MG63 (cell line): Measurements from ENCODE around the gene AMBN. TPM values are rescaled to one million over a fixed set of nuclear protein-coding genes. Genes with fewer than 3 reads are reported as not detected.

Experiments
- DNase-seq: peaks from one replicate; pipeline ENCODE4 v3.0.0-alpha.2; 2020
- H3K27me3 ChIP-seq: fragments of 250-450 bp; sonication (Bioruptor Pico); 2 replicates; pipeline ENCODE4 v1.5.1; 2020; ENCODE audit warnings: mild to moderate bottlenecking, moderate library complexity
- H3K36me3 ChIP-seq: fragments of 250-450 bp; sonication (Bioruptor Pico); 2 replicates; pipeline ENCODE4 v1.5.1; 2020; ENCODE audit warnings: mild to moderate bottlenecking, moderate library complexity
- H3K4me3 ChIP-seq: fragments of 250-450 bp; sonication (Bioruptor Pico); 2 replicates; pipeline ENCODE4 v1.5.1; 2020; ENCODE audit warnings: mild to moderate bottlenecking, moderate library complexity
- H3K9me3 ChIP-seq: fragments of 250-450 bp; sonication (Bioruptor Pico); 2 replicates; pipeline ENCODE4 v1.5.1; 2020; ENCODE audit warnings: mild to moderate bottlenecking, moderate library complexity
- total RNA-seq: library from RNA; depleted of rRNA; stranded (reverse); fragments of >200 nt; shearing (Covaris generic); gene quantifications from 2 replicates; pipeline ENCODE4 v1.2.3, GENCODE V29; 2014; ENCODE audit warnings: low replicate concordance

Gene AMBN
- total RNA-seq, 1 experiment from 2014 or later = not detected

- H3K36me3 ChIP-seq = no peaks in the 10 kb centered on the region
- H3K9me3 ChIP-seq = no peaks in the 10 kb centered on the region
- no peak overlapping the region for H3K4me3 ChIP-seq
- H3K27me3 ChIP-seq = no peaks in the 10 kb centered on the region
- DNase-seq = no peak
These were observed 8.9 kb downstream of the AMBN start for GRCh38 chr4:70600977-70601376.

DNA sequence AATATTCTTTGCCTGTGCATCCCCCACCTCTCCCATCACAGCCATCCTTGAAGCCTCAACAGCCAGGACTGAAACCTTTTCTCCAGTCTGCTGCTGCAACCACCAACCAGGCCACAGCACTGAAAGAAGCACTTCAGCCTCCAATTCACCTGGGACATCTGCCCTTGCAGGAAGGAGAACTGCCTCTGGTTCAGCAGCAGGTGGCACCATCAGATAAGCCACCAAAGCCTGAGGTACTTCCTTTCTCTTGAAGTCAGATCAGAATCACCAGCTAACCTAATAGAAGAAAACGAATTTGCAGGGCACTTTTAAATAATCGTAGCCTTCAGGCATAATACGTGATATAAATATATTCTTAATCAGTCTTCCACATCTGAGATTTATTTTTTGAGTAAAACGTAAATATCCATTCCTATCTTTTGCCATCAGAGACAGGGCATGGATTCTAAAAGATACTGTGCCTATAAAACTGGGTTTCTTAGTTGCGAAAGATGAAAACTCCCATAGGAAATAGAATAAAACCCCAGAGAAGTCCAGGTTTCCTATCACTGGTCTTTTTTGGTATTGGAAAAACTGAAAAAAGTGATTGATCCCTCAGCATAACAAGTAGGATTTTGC, 9.5 kb downstream of the AMBN start:
- no peak overlapping the region for H3K4me3 ChIP-seq
- no peaks in the 10 kb centered on the region for H3K9me3 ChIP-seq
- DNase-seq = peak; percentile 19
- H3K27me3 ChIP-seq = no peaks in the 10 kb centered on the region
- H3K36me3 ChIP-seq = no peaks in the 10 kb centered on the region

GRCh38 chr4:70603856-70604255, 11.8 kb downstream of the AMBN start:
- Histone ChIP-seq H3K36me3 (no peaks in the 10 kb centered on the region), H3K4me3 (no peak overlapping the region), H3K27me3 (no peaks in the 10 kb centered on the region), H3K9me3 (no peaks in the 10 kb centered on the region)
- no peak for DNase-seq

DNA sequence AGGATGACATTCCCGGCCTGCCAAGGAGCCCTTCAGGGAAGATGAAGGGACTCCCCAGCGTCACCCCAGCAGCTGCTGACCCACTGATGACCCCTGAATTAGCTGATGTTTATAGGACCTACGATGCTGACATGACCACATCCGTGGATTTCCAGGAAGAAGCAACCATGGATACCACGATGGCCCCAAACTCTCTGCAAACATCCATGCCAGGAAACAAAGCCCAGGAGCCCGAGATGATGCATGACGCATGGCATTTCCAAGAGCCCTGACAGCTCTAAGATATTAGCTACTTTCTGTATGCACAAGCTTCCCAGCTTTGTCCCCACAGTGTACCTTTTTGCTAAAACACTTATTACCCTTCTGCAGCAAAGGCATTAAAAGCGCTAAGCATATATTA, 14.4 kb downstream of the AMBN start:
- H3K36me3 ChIP-seq = no peaks in the 10 kb centered on the region
- no peak overlapping the region for H3K4me3 ChIP-seq
- no peaks in the 10 kb centered on the region for H3K9me3 ChIP-seq
- no peaks in the 10 kb centered on the region for H3K27me3 ChIP-seq
- DNase-seq = no peak

- no peak for DNase-seq
- H3K9me3 ChIP-seq = no peaks in the 10 kb centered on the region
- H3K4me3 ChIP-seq = no peak overlapping the region
- no peaks in the 10 kb centered on the region for H3K27me3 ChIP-seq
- H3K36me3 ChIP-seq = no peaks in the 10 kb centered on the region
These were observed 15.3 kb downstream of the AMBN start for GRCh38 chr4:70607334-70607853.

DNA sequence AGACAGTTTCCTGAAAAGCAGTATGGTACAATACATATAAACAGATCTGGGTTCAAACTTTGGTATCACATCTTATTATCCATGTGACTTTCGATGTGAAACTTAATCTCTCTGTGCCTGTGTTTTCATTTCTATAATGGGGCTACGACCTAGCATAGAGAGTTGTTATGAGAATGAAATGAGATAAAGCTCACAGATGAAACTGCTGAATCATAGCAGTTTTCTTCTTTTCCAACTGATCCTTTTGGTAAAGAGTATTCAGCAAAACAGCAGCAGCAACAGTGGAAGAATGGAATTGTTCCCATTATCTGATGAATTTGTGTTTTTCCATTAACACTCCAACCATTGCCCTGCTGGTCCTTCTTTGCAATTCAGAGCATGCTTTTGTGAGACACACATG, 16.3 kb downstream of the AMBN start:
- Histone ChIP-seq H3K27me3 (no peaks in the 10 kb centered on the region; the same call in 1 of the 2 replicates), H3K4me3 (no peak overlapping the region), H3K36me3 (no peaks in the 10 kb centered on the region), H3K9me3 (no peaks in the 10 kb centered on the region)
- no peak for DNase-seq

DNA sequence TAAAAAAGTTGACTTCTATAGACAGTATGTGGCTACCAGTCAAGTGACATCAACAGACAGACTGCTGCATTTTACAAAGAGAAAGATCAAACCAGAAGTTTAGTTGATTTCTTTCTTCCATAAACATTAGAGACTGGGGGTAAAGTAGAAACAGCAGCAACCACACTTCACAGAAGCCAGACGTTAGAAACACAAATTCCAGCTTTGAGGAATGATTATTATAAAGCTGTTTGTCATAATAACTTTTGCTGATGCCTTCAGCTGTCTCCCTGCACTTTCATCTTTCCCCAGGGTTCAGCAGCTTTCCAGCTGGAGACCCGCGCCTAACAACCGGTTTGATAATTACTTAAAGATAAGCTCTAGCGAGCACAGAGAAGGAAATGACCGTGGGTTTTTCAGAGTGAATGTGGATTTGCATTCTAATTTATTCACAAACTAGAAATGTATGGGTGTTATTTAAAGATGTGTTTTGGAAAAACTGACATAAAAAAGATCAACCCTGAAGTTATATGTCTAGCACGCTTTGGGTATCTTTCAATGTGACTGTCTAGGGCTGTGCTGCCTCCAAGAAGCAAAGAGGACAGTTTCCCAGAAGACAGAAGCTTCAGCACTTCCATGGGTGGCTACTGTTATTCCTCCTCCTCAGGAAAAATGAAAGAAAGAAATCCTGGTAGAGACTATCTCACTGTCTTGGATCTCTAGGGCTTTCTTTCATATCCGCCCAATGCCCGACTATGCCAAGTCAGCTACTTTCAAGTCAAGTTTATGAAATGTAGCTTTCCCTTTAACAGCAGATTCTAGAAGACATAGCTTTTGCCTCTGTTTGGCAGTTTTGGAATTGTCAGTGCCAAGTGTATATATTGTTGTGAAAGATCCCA, 21.5 kb downstream of the AMBN start:
- no peaks in the 10 kb centered on the region; the same call in 1 of the 2 replicates for H3K27me3 ChIP-seq
- H3K4me3 ChIP-seq = no peak overlapping the region
- no peaks in the 10 kb centered on the region for H3K9me3 ChIP-seq
- H3K36me3 ChIP-seq = no peaks in the 10 kb centered on the region
- DNase-seq = no peak

- H3K4me3 ChIP-seq = no peak overlapping the region
- no peak for DNase-seq
These were observed 22.1 kb downstream of the AMBN start for GRCh38 chr4:70614184-70614555.

DNA sequence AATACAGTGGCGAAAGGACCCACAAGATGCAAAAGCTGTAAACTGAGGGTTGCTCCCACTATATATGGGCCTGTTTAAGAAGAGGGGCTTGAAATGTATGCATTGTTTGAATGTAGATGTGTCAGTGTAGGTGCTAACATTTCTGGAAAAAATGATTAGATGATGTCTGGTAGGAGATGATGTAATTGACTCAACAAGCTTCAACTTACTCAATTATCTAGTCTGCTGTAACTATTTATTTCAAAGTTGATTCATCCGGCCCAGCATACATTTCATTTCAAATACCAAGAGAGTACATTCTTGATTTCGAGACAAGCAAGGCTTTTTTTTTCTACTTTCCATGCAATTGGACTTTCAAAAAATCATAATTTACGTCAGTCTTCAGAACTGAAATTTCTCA, 27.2 kb downstream of the AMBN start:
- no peak for DNase-seq
- Histone ChIP-seq H3K9me3 (no peaks in the 10 kb centered on the region), H3K27me3 (no peaks in the 10 kb centered on the region)

More at GRCh38 chr4:70614184-70614555, 22.1 kb downstream of the AMBN start:
- no peaks in the 10 kb centered on the region; the same call in 1 of the 2 replicates for H3K27me3 ChIP-seq
- H3K36me3 ChIP-seq = no peaks in the 10 kb centered on the region
- no peaks in the 10 kb centered on the region for H3K9me3 ChIP-seq

GRCh38 chr4:70619778-70620177, 27.7 kb downstream of the AMBN start:
- no peaks in the 10 kb centered on the region for H3K9me3 ChIP-seq
- H3K4me3 ChIP-seq = no peak overlapping the region
- no peak for DNase-seq
- no peaks in the 10 kb centered on the region for H3K27me3 ChIP-seq
- no peaks in the 10 kb centered on the region for H3K36me3 ChIP-seq

More for the DNA sequence above, 27.2 kb downstream of the AMBN start:
- Histone ChIP-seq H3K4me3 (no peak overlapping the region), H3K36me3 (no peaks in the 10 kb centered on the region)

GRCh38 chr4:70623323-70623722, 31.3 kb downstream of the AMBN start:
- Histone ChIP-seq H3K4me3 (no peak overlapping the region), H3K27me3 (no peaks in the 10 kb centered on the region), H3K9me3 (no peaks in the 10 kb centered on the region), H3K36me3 (no peaks in the 10 kb centered on the region)
- no peak for DNase-seq

DNA sequence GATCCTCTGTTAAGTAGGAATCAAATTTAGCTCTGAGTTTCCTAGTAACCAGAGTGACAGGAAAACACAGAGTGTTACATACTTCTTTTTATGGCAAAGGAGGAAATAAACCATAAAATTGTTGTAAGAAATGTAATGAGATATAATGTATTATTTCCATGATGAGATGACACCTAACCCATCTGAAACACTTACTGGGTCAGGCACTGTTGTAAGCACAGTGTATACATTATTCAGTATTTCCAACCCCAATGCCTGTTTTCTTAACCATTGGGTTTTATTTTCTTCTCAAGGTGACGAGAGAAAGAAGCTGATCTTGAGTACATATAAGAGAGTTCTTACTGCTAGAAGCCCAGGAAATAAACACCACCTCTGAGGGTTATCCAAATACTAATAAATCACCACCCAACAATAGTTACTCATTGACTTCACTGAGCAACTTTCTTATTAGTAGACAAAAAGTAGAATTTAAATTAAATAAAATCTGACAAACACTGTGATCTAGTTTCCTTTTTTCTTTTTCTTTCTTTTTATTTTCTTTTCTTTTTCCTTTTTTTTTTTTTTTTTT, 32.3 kb downstream of the AMBN start:
- H3K9me3 ChIP-seq = no peaks in the 10 kb centered on the region
- no peaks in the 10 kb centered on the region for H3K27me3 ChIP-seq
- no peaks in the 10 kb centered on the region for H3K36me3 ChIP-seq
- DNase-seq = no peak
- no peak overlapping the region for H3K4me3 ChIP-seq

DNA sequence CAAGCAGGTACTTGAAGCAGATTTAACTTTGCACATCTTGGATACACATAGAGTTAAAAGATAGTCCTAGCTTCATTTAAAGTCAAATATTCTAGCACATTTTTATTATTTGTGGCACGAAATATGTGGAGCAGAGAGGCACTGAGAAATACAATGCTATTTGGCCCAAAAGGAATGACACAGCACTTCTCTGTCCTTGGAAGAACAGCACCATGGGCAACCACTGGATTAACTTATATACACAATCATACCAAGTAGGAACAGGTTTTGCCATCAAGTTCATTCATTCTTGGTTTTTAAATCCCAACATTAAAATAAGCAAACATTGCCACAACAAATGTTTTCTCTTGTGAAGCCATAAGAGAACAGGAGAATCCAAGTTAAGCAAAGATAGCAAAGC, 35.6 kb downstream of the AMBN start:
- DNase-seq = no peak
- no peaks in the 10 kb centered on the region for H3K36me3 ChIP-seq
- H3K27me3 ChIP-seq = no peaks in the 10 kb centered on the region
- H3K4me3 ChIP-seq = no peak overlapping the region
- no peaks in the 10 kb centered on the region for H3K9me3 ChIP-seq

DNA sequence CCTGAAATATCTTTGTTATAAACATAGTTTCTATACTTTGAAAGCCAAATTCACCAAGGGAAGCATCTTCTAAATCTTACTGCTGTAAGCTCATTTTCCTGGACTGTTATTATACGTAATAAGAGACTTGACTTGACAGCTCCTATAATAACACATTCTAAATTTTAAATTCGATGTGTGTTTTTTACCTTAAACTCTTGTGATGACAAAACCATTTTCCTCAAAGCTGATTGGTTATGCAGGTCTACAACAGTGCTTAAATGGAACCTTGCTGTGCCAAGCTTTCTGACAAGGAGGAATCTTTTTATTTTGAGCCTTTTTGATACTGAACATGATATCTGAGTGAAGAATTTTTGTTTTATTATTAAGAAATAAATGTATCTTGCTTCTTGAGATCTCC, 36.4 kb downstream of the AMBN start, which contains the start of gene ENAM:
ENAM (plus strand) TSS at position 301 of the 400 bp plus-strand sequence. CDS start 757 bp downstream, outside the sequence.
- no peak within 1 kb of the TSS for H3K4me3 ChIP-seq
- no peaks in the 10 kb centered on the region for H3K27me3 ChIP-seq
- no peak for DNase-seq
- H3K9me3 ChIP-seq = no peaks in the 10 kb centered on the region
- no peaks in the 10 kb centered on the region for H3K36me3 ChIP-seq

DNA sequence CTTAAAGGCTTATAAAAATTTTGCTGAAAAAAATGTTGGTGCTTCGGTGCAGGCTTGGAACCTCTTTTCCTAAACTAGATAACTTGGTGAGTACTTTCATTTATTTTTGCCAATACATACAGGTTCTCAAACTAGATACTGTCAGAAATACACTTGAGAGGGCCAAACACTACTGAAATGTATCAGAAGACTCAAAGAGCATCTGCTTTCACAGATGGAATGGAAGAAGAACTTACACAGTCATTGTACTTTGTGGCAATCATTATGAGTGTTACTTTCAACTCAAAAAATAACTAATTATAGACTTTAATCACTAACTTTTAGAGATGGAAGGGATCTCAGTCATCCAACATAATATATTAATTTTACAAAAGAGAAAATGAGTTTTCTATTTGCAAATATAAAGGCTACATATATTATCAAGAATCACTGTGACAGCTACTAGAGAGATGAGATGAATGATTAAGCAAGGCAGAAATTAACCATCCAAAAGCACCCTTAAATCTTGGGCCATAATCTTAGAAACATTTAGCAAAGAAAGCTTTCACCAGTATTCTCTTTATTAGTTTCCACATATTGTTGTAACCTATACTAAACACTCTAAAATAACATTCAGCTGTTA, 37.5 kb downstream of the AMBN start:
- no peak for DNase-seq
- no peak overlapping the region for H3K4me3 ChIP-seq
- no peaks in the 10 kb centered on the region for H3K27me3 ChIP-seq
- H3K36me3 ChIP-seq = no peaks in the 10 kb centered on the region
- H3K9me3 ChIP-seq = no peaks in the 10 kb centered on the region

GRCh38 chr4:70630162-70630561, 38.1 kb downstream of the AMBN start:
- H3K9me3 ChIP-seq = no peaks in the 10 kb centered on the region

GRCh38 chr4:70632028-70632427, 40.0 kb downstream of the AMBN start:
- Histone ChIP-seq H3K9me3 (no peaks in the 10 kb centered on the region), H3K27me3 (no peaks in the 10 kb centered on the region), H3K36me3 (no peaks in the 10 kb centered on the region), H3K4me3 (no peak overlapping the region)
- DNase-seq = no peak

More at GRCh38 chr4:70630162-70630561, 38.1 kb downstream of the AMBN start:
- H3K36me3 ChIP-seq = no peaks in the 10 kb centered on the region
- no peak overlapping the region for H3K4me3 ChIP-seq
- no peak for DNase-seq
- H3K27me3 ChIP-seq = no peaks in the 10 kb centered on the region
